Measurements from ENCODE around the gene TRIM28.
"Not testable (repeated sequence)": the region's sequence is repeated elsewhere in the genome, so short reads cannot be mapped to it uniquely, and the experiment has no call there.

TRIM28 gene

DNA sequence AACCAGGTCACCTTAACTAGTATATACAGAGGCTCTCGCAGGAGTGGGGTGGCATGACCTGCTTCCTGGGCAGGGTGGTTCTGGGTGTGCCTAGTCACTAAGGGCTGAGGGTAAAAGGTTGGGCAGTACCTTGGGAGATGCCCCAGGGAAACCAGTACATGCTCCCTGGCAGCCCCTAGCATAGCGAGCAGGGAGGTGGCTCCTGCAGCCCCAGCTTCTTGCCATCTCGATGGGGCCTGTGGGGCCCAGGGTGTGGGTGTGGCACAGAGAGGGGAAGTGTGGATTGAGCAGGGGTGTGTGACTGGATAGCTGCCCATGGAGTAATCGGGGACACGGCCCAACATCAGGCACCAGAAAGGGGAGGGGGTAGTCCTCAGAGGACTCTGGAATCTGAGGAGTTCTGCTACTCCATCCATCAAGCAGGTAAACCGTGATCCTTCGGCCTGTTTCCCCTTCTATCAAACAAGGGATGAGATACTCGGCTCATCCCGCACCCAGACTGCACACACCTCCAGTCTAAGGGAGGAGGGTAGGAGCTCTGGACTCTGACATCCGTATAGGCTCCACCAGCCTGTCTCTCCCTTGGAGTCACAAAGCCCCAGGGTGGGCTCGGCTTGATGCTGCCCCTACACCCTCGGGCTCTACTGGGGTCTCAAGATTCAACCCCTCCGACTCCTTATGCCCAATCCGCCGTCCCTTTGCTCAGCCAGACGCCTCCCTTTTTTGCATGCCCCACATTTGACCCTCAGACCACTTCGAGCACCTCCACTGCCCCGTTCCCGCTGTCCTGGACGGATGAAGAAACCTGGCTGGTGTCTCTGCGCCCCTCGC is 25.4 kb upstream of the TRIM28 start:
- no peak for DNase-seq (ENCODE audit: low read depth, low spot score)
- peak overlapping the region; percentile 95 for H3K27ac ChIP-seq

- H3K27ac ChIP-seq: peak overlapping the region; percentile 95
- DNase-seq (ENCODE audit: low read depth, low spot score): no peak
Measured at GRCh38 chr19:58519087-58519354, 24.8 kb upstream of the TRIM28 start.

DNA sequence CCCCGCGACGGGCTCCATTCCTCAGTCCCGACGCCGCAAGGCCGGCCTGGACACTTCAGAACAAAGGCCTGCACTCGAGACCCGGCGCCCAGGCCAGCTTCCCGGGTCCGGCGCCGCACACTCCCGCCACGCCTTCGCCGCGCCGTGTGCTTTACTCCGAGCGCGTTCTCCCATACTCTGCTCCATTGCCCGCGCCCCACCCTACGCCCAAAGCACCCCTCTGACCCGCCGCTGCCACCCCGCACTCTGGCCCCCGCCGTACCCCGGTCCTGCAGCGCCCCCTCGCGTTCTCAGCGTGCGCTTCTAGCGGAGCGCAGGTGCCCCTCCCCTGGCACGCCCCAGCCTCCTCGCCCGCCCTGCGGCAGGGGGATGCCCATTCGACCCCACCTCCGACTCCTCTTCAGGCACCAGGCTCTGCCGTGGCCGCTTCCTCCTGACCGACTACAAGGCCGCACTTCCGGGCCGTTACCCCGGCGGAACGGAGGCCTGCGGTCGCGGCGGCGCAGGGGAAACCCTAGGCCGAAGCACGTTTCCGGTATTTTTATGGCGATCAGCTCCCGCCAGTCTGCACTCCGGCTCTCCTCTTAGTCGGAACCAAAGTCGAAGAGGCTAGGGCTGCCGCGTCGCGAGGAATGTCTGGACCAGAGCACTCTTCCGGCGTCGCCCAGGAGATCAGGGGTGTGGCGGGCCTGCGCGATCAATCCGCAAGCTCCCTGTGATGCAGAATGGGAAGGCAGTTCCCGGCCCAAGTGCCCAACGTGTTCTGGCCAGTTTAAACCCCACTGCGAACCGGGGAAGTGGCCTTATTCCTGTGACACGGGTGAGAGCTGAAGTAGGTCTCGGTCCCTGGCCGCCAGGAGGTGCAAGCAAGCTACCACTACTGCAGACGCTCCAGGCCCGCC is 24.3 kb upstream of the TRIM28 start, which contains the start of gene ZBTB45:
Gene ZBTB45 (minus strand): TSS at position 456 of the 902 bp plus-strand sequence. CDS start 2,137 bp downstream, outside the sequence.
- H3K27ac ChIP-seq: peak within 1 kb of the TSS; percentile 95
- DNase-seq (ENCODE audit: low read depth, low spot score): peak; percentile 84

DNA sequence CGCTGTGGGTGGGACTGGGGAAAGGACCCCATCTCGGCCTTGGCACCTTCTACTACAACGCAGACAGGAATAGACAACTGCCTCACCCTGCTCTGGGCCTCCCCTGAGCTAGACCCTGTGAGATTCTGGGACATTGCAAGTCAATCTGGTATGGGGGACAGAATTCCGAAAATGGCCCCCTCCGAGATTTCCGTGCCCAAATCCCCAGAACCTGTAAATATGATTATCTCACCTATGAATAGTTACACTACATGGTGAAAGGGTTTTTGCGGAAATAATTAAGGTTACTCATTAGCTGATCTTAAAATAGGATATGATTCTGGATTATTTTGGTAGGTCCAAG is 23.6 kb upstream of the TRIM28 start:
- no peak for DNase-seq (ENCODE audit: low read depth, low spot score)
- H3K27ac ChIP-seq: peak overlapping the region; percentile 95

DNA sequence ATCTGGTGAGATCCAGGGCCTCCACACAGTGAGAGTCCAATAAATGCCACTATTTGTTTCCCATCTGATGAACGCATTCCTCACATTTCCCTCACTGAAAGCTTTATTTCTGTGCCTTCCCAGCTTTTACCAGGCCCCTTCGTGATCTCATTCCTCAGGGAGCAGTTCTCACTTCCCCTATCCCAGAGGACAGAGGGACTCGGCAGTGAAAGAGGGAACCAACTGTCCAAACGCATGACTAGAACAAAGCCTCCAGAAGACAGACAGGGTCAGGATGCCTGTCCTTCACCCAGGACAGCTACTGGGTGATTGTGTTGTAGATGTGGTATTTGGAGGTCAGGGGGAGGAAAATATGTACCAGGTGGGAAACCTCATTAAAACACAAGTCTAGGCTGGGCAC is 22.2 kb upstream of the TRIM28 start:
- DNase-seq (ENCODE audit: low read depth, low spot score): no peak
- H3K27ac ChIP-seq: peak overlapping the region; percentile 95

GRCh38 chr19:58522709-58523108 is 21.2 kb upstream of the TRIM28 start:
- no peak overlapping the region for H3K27ac ChIP-seq
- no peak for DNase-seq (ENCODE audit: low read depth, low spot score)

DNA sequence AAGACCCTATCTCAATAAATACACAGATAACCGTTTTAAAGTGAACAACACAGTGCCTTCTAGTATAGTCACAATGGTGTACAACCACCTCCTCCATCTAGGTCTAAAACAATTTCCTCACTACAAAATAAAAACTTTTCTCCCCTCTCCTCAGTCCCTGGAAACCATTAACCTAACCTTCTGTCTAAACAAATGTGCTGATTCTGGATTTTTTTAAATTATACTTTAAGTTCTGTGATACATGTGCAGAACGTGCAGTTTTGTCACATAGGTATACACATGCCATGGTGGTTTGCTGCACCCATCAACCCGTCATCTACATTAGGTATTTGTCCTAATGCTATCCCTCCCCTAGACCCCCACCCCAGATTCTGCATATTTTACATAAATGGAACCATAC is 14.5 kb upstream of the TRIM28 start:
- no peak for DNase-seq (ENCODE audit: low read depth, low spot score)
- no peak overlapping the region for H3K27ac ChIP-seq

DNA sequence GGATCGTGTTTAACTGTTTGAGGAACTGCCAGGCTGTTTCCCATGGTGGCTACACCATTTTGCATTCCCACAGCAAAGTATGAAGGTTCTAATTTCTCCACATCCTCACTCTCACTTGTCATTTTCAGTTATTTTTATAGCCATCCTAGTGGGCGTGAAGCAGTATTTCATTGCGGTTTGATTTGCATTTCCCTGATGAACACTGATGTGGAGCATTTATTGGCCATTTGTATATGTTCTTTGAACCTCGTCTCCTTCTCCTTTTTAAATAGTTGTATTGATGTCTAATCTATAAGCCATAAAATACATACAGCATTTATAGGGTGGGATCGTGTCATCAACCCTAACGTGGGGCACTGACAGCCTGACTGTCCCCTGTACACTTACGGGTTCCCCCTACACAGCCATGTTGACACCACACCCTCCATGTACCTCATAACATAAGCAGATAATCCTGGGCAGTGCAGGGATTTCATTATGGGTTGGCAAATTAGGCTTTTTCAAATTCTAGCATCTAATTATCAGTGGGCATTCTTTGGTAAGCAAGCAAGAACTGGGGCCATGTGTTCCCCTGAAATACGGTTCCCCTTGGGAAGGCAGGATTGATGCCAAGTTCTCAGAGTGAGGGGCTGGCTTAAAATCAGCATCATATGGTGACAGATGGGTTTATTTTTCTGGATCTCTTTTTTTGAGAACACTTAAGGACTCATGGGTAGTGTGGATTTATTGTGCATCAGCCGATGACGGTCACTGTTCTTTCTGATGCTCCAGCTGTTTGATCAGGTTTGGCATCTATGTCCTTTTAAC is 12.6 kb upstream of the TRIM28 start:
- H3K27ac ChIP-seq: no peak overlapping the region
- DNase-seq (ENCODE audit: low read depth, low spot score): no peak

DNA sequence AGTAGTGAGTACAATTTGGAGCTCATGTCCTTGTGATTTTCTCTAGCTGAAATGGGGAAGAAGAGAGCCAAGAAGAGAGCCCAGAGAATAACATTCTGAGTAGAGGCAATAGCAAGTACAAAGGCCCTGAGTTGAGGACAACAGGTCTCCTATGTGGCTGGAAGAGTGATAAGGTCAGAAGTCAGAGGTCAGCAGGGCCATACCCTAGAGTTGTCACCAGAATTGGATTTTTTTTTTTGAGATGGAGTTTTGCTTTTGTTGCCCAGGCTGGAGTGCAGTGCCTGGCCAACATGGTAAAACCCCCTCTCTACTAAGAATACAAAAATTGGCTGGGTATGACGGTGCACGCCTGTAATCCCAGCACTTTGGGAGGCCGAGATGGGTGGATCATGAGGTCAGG is 8.0 kb upstream of the TRIM28 start:
- no peak overlapping the region for H3K27ac ChIP-seq
- no peak for DNase-seq (ENCODE audit: low read depth, low spot score)

- DNase-seq (ENCODE audit: low read depth, low spot score): no peak
- H3K27ac ChIP-seq: no peak overlapping the region
Measured at GRCh38 chr19:58536852-58537798, 6.7 kb upstream of the TRIM28 start.

DNA sequence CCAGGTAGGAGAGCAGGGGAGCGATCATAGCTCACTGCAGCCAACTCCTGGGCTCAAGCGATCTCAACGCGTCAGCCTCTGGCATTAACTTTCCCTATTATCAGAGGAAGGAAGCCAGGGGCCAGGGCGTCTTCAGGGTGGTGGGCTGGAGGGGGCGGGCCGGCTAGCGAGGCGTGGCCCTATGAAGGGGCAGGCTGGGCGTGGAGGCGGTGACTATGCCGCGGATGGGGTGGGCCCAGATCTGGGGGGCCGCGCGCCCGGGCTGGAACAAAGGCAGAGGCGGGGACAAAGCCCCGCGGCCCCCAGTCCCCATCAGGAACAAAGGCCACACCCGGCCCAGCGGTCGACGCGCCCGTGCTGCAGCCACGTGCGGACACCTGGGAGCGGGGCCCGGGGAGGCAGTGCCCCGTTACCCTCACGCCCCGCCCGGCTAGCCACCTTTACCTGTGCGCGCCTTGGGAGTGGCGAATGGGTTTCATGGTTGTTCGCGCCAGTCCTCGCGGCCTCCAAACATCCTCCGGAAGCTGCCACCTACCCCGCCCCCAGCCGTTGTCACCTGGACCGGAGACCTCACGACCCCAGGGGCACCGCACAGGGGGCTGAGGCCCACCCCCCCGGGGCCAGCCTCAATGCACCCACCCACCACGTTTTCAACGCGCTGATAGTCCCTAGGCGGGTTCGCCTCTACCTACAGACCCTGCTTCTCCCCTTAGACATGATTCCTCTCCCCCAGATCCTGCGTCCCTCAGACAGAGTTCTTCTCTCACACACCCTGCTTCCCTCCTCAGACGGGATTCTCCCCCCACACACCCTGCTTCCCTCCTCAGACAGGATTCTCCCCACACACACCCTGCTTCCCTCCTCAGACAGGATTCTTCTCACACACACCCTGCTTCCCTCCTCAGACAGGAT is 5.4 kb upstream of the TRIM28 start:
- DNase-seq (ENCODE audit: low read depth, low spot score): no peak
- no peak overlapping the region for H3K27ac ChIP-seq

- H3K27ac ChIP-seq; DNase-seq (ENCODE audit: low read depth, low spot score): not testable (repeated sequence)
Measured at GRCh38 chr19:58539169-58539559, 4.7 kb upstream of the TRIM28 start.

DNA sequence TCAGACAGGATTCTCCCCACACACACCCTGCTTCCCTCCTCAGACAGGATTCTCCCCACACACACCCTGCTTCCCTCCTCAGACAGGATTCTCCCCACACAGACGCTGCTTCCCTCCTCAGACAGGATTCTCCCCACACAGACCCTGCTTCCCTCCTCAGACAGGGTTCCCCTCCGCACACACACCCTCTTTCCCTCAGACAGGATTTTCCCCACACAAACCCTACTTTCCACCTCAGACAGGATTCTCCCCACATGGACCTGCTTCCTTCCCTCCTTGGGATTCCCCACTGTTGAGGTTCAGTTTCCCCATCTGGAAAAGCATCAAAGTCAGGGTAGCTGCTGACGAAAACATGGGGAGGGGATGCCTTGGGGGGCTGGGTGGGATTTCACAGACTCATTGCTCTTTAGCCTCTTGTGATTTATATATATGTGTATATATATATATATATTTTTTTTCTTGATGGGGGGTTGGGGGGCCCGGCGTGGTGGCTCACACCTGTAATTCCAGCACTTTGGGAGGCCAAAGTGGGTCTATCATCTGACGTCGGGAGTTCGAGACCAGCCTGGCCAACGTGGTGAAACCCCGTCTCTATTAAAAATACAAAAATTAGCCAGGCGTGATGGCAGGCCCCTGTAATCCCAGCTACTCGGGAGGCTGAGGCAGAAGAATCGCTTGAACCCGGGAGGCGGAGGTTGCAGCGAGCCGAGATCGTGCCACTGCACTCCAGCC is 1.1 kb upstream of the TRIM28 start:
- not testable (repeated sequence) for DNase-seq (ENCODE audit: low read depth, low spot score)
- peak overlapping the region; percentile 95 for H3K27ac ChIP-seq

GRCh38 chr19:58544591-58545285 is 874 bp downstream of the TRIM28 start:
- DNase-seq (ENCODE audit: low read depth, low spot score): no peak
- H3K27ac ChIP-seq: peak overlapping the region; percentile 95

DNA sequence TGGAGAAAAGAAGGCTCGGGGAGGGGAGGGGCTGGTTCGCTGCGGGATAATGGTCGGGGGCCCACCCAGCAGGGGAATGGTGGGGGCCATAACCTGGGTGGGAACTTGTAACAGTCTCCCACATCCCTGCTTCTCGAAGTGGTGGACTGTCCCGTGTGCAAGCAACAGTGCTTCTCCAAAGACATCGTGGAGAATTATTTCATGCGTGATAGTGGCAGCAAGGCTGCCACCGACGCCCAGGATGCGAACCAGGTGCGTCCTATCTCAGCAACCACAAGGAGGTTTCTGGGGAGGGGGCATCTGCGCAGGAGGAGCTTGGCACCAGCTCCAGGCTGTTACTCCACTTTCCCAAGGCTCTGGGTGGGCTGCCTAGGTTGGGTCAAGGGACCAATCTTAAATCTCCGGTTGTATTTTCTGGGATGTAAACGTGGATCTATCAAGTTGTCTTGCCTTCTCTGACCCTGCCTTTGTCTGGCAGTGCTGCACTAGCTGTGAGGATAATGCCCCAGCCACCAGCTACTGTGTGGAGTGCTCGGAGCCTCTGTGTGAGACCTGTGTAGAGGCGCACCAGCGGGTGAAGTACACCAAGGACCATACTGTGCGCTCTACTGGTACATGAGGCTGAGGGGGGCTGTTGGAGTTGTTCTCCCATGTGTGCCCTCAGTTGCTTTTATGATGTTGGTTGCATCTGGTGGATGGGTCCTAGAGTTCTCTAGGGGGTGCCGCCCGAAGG is 1.6 kb downstream of the TRIM28 start:
- peak overlapping the region; percentile 95 for H3K27ac ChIP-seq
- DNase-seq (ENCODE audit: low read depth, low spot score): no peak

DNA sequence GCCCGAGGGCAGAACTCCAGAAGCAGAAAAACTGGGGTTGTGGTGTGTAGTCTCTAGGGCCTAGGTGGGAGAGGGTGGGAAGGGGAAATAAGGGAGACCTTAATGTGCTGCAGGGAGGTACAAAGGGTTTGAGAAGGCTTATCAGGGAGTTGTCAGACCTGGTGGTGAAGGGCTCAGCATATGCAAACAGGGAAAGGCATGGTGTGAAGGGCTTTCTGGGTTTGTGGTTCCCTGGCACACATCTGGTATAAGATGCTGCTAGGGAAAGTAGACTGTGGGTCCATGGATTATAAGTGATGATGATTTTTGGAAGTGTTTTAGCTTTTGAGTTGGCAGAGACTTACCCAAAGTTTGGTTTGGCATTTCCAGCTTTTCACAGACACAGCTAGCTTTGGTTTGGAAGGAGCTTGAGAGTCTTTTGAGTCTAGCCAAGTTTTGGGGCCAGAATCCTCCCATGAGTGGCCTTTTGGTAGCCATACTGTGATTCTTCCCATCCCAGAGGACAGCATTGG is 2.2 kb downstream of the TRIM28 start:
- peak overlapping the region; percentile 9 for H3K27ac ChIP-seq
- DNase-seq (ENCODE audit: low read depth, low spot score): no peak

All from epithelial cell of prostate (primary cell).